ENCODE data around the gene MID1. TPM values are rescaled to one million over a fixed set of nuclear protein-coding genes. Genes with fewer than 3 reads are reported as not detected.

Gene MID1
- total RNA-seq, 2 experiments from 2014 or later = 0.61 to 1.1 TPM

DNA sequence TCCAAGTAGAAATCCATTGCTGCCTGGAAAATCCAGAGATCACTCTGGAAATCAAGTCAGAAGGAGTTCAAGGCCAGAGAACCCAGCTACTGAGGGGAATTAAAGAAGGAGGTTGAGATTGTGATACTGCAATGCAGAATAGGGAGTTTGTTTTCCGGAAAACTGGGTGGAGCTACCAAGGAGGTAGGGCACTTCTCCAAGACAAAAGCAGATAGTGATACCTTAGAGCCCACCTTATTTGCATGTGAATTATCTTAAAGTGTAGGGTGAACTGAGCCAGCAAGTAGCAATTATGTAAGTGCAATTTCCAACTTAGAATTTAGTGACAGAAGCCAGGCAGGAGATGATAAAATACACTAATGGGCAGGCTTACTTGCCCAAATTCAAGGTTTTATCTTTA is 178.9 kb downstream of the MID1 start:
- no peaks in the 10 kb centered on the region for H3K36me3 Mint-ChIP-seq (ENCODE audit: low read depth)

DNA sequence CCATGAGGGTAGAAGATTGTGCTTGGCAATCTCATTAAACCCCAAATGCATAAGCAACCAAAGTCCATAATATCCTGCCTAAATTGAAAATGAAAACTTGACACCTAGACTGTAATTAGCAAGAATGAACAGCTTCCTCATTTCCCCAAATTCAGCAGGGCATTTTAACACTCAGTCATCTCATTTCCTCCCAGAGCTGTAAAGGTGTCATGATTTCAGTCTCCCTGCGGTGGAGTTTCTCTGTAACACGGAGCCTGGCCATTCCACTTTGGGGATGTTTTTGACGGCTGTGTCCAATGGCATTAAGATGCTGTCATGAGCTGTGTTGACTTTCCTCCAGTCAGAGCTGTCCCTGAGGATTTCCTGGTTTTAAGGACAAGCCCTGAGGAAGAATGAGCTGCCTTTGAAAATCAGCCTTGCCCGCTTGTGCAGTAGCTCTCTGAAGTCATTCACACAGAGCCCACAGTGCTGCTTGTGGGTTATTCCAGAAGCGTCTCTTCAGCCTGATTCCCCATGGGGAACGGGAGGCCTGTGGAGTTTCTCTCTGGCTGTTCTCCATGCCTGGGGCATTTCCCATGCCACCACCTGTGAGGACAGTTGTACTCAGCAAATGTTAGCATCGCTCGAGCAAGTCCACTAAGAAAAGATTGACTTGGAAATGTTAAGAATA is 187.0 kb downstream of the MID1 start:
- no peaks in the 10 kb centered on the region for H3K9me3 Mint-ChIP-seq
- no peak for ATAC-seq
- H3K27me3 Mint-ChIP-seq = no peaks in the 10 kb centered on the region
- TF ChIP-seq, protein P1, sequence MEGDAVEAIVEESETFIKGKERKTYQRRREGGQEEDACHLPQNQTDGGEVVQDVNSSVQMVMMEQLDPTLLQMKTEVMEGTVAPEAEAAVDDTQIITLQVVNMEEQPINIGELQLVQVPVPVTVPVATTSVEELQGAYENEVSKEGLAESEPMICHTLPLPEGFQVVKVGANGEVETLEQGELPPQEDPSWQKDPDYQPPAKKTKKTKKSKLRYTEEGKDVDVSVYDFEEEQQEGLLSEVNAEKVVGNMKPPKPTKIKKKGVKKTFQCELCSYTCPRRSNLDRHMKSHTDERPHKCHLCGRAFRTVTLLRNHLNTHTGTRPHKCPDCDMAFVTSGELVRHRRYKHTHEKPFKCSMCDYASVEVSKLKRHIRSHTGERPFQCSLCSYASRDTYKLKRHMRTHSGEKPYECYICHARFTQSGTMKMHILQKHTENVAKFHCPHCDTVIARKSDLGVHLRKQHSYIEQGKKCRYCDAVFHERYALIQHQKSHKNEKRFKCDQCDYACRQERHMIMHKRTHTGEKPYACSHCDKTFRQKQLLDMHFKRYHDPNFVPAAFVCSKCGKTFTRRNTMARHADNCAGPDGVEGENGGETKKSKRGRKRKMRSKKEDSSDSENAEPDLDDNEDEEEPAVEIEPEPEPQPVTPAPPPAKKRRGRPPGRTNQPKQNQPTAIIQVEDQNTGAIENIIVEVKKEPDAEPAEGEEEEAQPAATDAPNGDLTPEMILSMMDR (IDR thresholded peaks at IDR 0.05) = no peak
- ChIA-PET POLR2A (no interaction called here), CTCF (no interaction called here)
- no peak overlapping the region for H3K4me3 Mint-ChIP-seq
- DNase-seq = no peak
- H3K27ac Mint-ChIP-seq = no peak overlapping the region
- H3K36me3 Mint-ChIP-seq (ENCODE audit: low read depth) = no peaks in the 10 kb centered on the region
- no peaks in the 10 kb centered on the region for H3K4me1 Mint-ChIP-seq (ENCODE audit: low read depth)
- intact Hi-C loops (cut with micrococcal nuclease) = no loop called here

More for the DNA sequence above, 178.9 kb downstream of the MID1 start:
- DNase-seq (no peak), ATAC-seq (no peak)
- ChIA-PET POLR2A (no interaction called here), CTCF (no interaction called here)
- H3K4me1 Mint-ChIP-seq (ENCODE audit: low read depth) = no peaks in the 10 kb centered on the region
- TF ChIP-seq, protein P1 (IDR thresholded peaks at IDR 0.05) = no peak
- H3K9me3 Mint-ChIP-seq = no peaks in the 10 kb centered on the region
- no peaks in the 10 kb centered on the region for H3K27me3 Mint-ChIP-seq
- intact Hi-C loops (cut with micrococcal nuclease) = no loop called here
- no peak overlapping the region for H3K4me3 Mint-ChIP-seq
- H3K27ac Mint-ChIP-seq = no peak overlapping the region

DNA sequence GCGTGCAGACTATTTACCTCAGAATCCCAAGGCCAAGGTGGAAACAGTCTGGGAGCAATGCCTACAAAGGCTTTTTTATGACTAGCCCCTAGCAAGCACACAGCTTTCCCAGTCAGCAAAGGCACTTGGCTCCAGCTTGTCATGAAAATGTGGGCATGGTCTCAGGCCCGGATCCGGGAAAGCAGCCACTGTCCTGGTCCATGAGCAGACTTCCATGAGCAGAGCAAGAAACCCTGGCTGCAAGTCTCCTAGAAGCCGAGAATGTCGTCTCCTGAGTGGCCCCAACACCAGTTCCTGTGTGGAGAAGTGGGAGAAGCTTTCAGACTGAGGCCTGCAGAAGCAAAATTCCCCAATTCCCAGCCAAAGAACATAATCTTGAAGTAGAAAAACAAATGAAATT is 190.5 kb downstream of the MID1 start:
- Mint-ChIP-seq H3K27me3 (no peaks in the 10 kb centered on the region), H3K4me1 (ENCODE audit: low read depth) (no peaks in the 10 kb centered on the region), H3K9me3 (peaks cover 1% of the 10 kb centered on the region), H3K27ac (no peak overlapping the region), H3K4me3 (no peak overlapping the region), H3K36me3 (ENCODE audit: low read depth) (no peaks in the 10 kb centered on the region)
- ChIA-PET CTCF (no interaction called here), POLR2A (no interaction called here)
- ATAC-seq = no peak
- intact Hi-C loops (cut with micrococcal nuclease) = no loop called here
- TF ChIP-seq, protein P1 (IDR thresholded peaks at IDR 0.05) = no peak
- no peak for DNase-seq

DNA sequence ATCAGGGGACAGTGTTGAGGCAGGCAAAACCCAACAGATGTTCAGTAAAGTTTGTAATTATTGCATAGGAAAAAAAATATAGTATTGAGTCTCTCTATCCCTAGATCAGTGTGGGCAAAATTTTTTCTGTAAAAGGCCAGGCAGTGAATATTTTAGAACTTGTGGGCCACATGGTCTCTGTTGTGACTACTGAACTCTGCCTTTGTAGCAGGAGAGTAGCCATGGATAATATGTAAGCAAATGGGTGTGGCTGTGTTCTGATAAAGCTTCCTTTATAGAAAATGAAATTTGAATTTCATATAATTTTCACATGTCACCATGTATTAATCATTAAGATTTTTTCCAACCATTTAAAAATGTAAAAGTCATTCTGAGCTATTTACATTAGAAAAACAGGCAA is 193.1 kb downstream of the MID1 start:
- CTCF ChIA-PET = no interaction called here
- Mint-ChIP-seq H3K4me1 (ENCODE audit: low read depth) (no peaks in the 10 kb centered on the region), H3K4me3 (no peak overlapping the region), H3K27ac (no peak overlapping the region), H3K27me3 (no peaks in the 10 kb centered on the region), H3K36me3 (ENCODE audit: low read depth) (no peaks in the 10 kb centered on the region), H3K9me3 (peaks cover 1% of the 10 kb centered on the region)
- intact Hi-C loops (cut with micrococcal nuclease) = no loop called here
- no peak for DNase-seq
- POLR2A ChIA-PET = no interaction called here
- ATAC-seq = no peak
- TF ChIP-seq, protein P1 (IDR thresholded peaks at IDR 0.05) = no peak

DNA sequence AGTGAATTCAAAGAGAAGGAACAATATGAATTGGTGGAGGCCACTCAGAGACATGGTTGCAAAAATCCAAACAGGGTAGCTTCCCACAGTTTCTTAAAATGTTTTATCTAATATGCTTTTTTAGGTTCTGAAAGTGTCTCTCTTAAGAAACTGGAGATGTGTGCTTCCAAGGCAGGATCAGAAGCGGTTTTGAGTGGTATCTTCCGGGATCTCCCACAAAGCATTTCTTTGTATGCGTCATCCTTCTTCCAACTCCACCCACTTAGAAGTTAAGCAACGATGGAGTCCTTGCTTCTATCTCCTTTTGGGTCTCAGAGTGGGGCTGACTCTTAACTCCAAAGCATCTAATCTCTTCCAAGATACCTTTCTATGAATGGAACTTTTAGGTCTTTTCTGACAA is 196.7 kb downstream of the MID1 start:
- H3K27ac Mint-ChIP-seq = no peak overlapping the region
- no peak for DNase-seq
- ChIA-PET POLR2A (no interaction called here), CTCF (no interaction called here)
- no peaks in the 10 kb centered on the region for H3K36me3 Mint-ChIP-seq (ENCODE audit: low read depth)
- intact Hi-C loops (cut with micrococcal nuclease) = no loop called here
- no peak overlapping the region for H3K4me3 Mint-ChIP-seq
- ATAC-seq = no peak
- H3K27me3 Mint-ChIP-seq = no peaks in the 10 kb centered on the region
- TF ChIP-seq, protein P1 (IDR thresholded peaks at IDR 0.05) = no peak
- peaks cover 1% of the 10 kb centered on the region for H3K9me3 Mint-ChIP-seq
- no peaks in the 10 kb centered on the region for H3K4me1 Mint-ChIP-seq (ENCODE audit: low read depth)

All from activated CD8-positive, alpha-beta T cell treated with anti-CD3 and anti-CD28 coated beads for 36 hours (primary cell).